ENCODE data around the gene CASP10. TPM values are rescaled to one million over a fixed set of nuclear protein-coding genes. Genes with fewer than 3 reads are reported as not detected.
A peak's percentile ranks its signal among the peaks of the same experiment; 100 is the strongest.
"Not testable (repeated sequence)": the region's sequence is repeated elsewhere in the genome, so short reads cannot be mapped to it uniquely, and the experiment has no call there.

Gene CASP10
- total RNA-seq, 1 donor from 2014 or later = 5.4 TPM

DNA sequence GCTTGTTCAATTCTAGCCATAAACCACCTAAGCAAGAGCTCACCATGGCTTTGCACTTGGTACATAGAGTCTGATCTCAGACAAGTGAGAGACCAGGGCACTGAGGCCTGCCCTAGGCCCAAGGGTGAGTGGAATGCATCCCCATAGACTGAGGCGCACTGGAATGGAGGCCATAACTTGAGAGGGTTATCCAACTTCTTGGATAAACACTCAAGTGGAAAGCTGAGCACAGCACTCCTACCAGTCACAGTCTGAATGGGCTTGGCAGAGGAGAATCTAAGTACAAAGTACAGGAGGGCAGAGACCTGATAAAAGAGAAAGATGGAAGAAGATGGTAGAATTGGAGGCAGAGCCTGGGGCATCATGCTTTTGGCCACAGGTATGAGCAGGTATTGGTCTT lies 30.4 kb upstream of the CASP10 start:
- DNase-seq (no peak), ATAC-seq (ENCODE audit: poor library complexity) (no peak)
- intact Hi-C loops (cut with DNase I) = loop anchor here (10.0 kb wide), 1 partner anchor 78 kb away; the partner anchor contains the start of genes HYCC2 and NDUFB3

DNA sequence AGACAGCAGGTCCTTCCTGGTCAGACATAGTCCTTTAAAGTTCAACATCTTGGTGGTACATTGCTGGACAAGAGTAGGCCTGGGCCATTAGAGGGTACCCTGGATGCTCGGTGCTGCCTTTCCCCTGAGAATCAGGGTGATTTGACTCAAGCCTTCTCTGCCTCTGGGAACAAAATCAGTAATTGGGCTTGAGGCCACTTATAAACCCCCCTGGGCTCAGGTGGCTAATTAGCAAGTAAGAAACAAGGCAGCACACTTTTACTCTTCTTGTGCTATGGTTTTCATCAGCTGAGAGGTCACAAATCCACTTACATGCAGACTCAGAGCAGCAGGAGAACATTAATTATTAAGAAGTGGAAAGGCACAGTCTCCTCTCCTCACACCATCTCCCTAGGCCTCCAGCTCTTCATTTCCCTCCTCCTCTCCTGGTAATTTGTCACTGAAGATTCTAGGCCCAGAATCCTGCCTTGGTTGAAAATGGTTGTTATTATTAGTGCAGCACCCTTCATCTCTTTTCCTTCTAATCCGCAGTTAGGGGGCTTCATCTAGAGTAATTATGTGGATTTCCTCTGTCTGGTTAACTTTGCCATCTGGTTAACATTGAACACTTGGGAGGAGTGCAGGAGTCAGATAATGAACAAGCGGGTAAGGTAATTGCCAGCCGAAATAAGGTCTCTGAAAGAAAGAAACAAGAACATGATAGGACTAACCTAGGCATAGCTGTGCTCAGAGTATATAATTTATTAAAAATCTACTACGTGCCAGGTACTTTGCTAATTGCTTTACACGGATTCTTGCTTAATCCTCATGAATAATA lies 29.7 kb upstream of the CASP10 start:
- DNase-seq (no peak), ATAC-seq (ENCODE audit: poor library complexity) (no peak)
- intact Hi-C loops (cut with DNase I) = loop anchor here (10.0 kb wide), 1 partner anchor 78 kb away; the partner anchor contains the start of genes HYCC2 and NDUFB3

- no peak for DNase-seq
- no peak for ATAC-seq (ENCODE audit: poor library complexity)
- intact Hi-C loops (cut with DNase I) = loop anchor here (5.0 to 10.0 kb wide), 2 partner anchors 38 to 80 kb away; partner anchors contain the start of genes CFLAR, HYCC2 and NDUFB3
Measured at GRCh38 chr2:201154615-201155399, 28.1 kb upstream of the CASP10 start.

- DNase-seq (no peak), ATAC-seq (ENCODE audit: poor library complexity) (no peak)
- intact Hi-C loops (cut with DNase I) = loop anchor here (5.0 to 10.0 kb wide), 2 partner anchors 39 to 81 kb away; partner anchors contain the start of genes CFLAR, HYCC2 and NDUFB3
Measured at GRCh38 chr2:201156036-201156435, 26.9 kb upstream of the CASP10 start.

DNA sequence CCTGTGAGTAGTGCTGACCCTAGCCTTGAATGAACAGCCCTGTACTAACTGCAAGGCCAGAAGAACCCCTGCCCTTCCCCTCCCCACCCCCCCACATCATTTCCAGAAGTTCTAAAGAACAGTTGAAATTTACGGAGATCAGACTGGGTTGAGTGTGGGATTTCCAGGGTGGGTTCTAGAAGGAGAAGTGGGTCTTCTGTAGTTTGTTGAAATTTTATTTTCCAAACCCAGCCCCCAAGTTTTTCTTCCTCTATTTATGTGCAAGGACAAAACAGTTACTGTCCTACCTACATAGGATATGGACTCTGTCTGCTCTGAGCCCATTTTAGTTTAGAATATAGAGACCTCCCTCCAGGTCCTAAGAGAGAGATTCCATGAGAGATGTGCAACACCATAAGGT lies 26.3 kb upstream of the CASP10 start:
- intact Hi-C loops (cut with DNase I) = loop anchor here (5.0 to 10.0 kb wide), 2 partner anchors 39 to 82 kb away; partner anchors contain the start of genes CFLAR, HYCC2 and NDUFB3
- ATAC-seq (ENCODE audit: poor library complexity) = no peak

DNA sequence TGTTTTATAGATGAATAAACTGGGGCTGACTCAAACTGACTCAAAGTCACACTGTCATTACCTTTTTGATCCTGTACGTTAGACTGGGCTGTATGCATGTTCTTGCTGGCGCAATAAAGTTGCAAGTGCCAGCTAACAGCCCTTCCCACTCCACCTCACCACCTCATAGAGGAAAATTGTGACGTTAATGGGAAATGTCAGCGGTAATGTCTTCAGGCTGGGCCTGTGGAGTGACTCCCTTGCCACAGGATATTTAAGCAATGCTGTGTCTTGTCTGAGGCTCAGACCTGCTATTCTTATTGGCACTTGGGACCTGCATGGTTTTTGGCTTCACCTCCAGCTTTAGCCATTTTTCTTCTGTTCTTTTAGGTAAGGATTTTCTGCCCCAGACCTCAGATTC lies 25.2 kb upstream of the CASP10 start:
- peak; percentile 19 for ATAC-seq (ENCODE audit: poor library complexity)
- intact Hi-C loops (cut with DNase I) = loop anchor here (5.0 to 10.0 kb wide), 2 partner anchors 40 to 83 kb away; partner anchors contain the start of genes CFLAR, HYCC2 and NDUFB3
- DNase-seq = no peak

More for the DNA sequence above, 26.3 kb upstream of the CASP10 start:
- no peak for DNase-seq

GRCh38 chr2:201158111-201158929 lies 24.6 kb upstream of the CASP10 start:
- DNase-seq (peak; percentile 77), ATAC-seq (ENCODE audit: poor library complexity) (peak; percentile 80)
- intact Hi-C loops (cut with DNase I) = loop anchor here (5.0 to 10.0 kb wide), 2 partner anchors 41 to 84 kb away; partner anchors contain the start of genes CFLAR, HYCC2 and NDUFB3

DNA sequence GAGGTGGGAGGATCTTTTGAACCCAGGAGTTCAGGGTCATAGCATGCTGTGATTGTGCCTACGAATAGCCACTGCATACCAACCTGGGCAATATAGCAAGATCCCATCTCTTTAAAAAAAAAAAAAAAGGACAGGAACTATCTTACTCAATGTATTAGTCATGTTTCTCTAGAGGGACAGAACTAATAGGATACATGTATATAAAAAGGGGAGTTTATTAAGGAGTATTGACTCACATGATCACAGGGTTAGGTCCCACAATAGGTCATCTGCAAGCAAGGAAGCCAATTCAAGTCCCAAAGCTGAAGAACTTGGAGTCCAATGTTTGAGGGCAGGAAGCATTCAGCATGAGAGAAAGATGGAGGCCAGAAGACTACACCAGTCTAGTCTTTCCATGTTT lies 18.8 kb upstream of the CASP10 start:
- ATAC-seq (ENCODE audit: poor library complexity) = no peak
- intact Hi-C loops (cut with DNase I) = no loop called here
- DNase-seq = no peak

DNA sequence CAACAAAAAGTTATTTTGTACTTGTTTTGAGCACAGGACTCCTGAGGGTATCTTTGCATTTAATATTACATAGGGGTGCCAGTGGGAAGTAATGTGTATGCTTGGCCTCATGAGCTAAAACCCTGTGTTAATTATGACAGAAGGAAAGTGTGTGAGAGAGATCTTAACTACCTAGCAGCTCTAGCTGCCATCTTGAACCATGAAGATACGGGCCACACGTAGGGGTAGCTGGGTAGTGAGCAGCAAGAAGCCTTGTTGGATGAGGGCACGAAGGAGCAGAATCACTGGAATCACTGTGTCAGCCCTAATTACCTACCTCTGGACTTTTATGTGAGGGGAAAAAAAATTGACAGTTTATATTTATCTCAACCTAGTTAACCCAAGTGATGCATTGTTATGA lies 15.4 kb upstream of the CASP10 start:
- DNase-seq = no peak
- ATAC-seq (ENCODE audit: poor library complexity) = peak; percentile 23
- intact Hi-C loops (cut with DNase I) = no loop called here

DNA sequence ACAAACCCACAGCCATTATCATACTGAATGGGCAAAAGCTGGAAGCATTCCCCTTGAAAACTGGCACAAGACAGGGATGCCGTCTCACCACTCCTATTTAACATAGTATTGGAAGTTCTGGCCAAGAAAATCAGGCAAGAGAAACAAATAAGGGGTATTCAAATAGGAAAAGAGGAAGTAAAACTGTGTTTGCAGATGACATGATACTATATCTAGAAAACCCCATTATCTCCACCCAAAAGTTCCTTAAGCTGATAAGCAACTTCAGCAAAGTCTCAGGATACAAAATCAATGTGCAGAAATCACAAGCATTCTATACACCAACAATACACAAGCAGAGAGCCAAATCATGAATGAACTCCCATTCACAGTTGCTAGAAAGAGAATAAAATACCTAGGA lies 14.4 kb upstream of the CASP10 start:
- ATAC-seq (ENCODE audit: poor library complexity); intact Hi-C loops (cut with DNase I): not testable (repeated sequence)

GRCh38 chr2:201171259-201171814 lies 11.6 kb upstream of the CASP10 start:
- no peak for ATAC-seq (ENCODE audit: poor library complexity)
- intact Hi-C loops (cut with DNase I) = loop anchor here (10.0 kb wide), 1 partner anchor 207 kb away; the partner anchor contains the start of gene ORC2

More for the DNA sequence above, 14.4 kb upstream of the CASP10 start:
- DNase-seq = not testable (repeated sequence)

DNA sequence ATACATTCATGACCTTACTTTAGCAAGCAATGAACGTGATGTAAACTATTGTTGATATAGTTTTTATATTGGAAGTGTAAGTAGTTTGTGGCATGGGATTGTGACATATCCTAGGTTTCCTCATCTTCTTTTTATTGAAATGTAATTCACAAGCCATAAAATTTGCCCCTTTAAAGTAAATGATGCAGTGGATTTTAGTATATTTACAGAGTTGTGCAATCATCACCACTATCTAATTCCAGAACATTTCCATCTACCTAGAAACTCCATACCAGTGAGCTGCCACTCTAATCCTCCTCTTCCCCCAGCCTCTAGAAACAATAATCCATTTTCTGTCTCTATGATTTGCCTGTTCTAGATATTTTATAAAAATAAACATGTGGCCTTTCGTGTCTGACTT lies 10.7 kb upstream of the CASP10 start:
- ATAC-seq (ENCODE audit: poor library complexity) (no peak), DNase-seq (no peak)
- intact Hi-C loops (cut with DNase I) = loop anchor here (10.0 kb wide), 1 partner anchor 207 kb away; the partner anchor contains the start of gene ORC2

More at GRCh38 chr2:201171259-201171814, 11.6 kb upstream of the CASP10 start:
- no peak for DNase-seq

GRCh38 chr2:201174687-201175086 lies 8.3 kb upstream of the CASP10 start:
- DNase-seq (no peak), ATAC-seq (ENCODE audit: poor library complexity) (no peak)
- intact Hi-C loops (cut with DNase I) = loop anchor here (5.0 to 10.0 kb wide), 3 partner anchors 102 to 267 kb away; partner anchors contain the start of genes HYCC2, NDUFB3 and ORC2

DNA sequence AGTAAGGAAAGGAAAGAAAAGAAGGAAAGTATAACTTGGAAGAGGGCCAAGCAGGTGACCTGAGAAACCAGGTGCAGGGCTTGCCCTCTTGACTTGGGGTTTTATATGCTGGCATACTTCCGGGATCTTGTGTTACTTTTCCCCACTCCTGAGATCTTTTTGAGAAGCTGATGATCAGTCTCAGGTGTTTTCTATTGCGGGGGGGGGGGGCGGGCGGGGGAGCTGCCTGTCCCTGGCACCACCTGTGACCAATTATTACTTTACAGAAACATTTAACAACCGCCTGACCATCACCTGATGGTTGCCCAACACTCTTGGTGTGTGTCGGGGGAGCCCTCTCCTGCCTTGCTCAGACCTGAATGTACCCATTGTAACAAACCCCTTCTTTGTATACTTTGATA lies 6.9 kb upstream of the CASP10 start:
- no peak for ATAC-seq (ENCODE audit: poor library complexity)
- intact Hi-C loops (cut with DNase I) = loop anchor here (5.0 to 10.0 kb wide), 3 partner anchors 104 to 269 kb away; partner anchors contain the start of genes HYCC2, NDUFB3 and ORC2
- DNase-seq = no peak

DNA sequence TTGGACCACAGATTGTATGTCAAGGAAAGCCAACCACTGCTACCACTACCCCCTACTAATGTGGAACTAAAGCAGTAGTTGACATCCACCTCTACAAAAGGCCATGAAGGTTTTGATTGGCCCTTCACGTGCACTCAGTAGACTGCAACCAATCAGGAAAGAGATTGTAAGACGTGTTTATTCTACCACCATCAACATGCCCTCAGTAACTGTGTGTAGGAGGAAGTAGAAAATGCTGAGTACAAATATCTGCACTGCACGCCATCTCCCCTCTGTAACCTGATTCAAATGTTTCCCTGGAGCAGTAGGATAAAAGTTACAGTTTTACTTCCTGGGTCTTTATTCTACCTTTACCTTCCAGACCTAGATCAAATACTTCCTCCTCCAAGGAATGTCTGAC lies 2.9 kb upstream of the CASP10 start:
- intact Hi-C loops (cut with DNase I) = no loop called here
- peak; percentile 29 for ATAC-seq (ENCODE audit: poor library complexity)
- no peak for DNase-seq

- intact Hi-C loops (cut with DNase I) = no loop called here
- ATAC-seq (ENCODE audit: poor library complexity) = no peak
- no peak for DNase-seq
Measured at GRCh38 chr2:201183365-201183727, 405 bp downstream of the CASP10 start.

DNA sequence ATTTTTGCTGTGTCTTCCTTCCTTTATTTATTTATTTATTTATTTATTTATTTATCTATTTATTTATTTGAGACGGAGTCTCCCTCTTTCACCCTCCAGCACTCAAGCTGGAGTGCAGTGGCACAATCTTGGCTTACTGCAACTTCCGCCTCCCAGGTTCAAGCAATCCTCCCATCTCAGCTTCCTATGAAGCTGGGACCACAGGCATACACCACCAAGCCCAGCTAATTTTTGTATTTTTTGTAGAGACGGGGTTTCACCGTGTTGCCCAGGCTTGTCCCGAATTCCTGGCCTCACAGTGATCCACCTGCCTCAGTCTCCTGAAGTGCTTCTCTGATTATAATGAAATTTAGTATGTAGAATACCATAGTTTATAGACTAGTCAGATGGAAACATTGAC lies 894 bp downstream of the CASP10 start:
- ATAC-seq (ENCODE audit: poor library complexity) = peak; percentile 44
- intact Hi-C loops (cut with DNase I); DNase-seq: not testable (repeated sequence)

- ATAC-seq (ENCODE audit: poor library complexity); intact Hi-C loops (cut with DNase I); DNase-seq: not testable (repeated sequence)
Measured at GRCh38 chr2:201184248-201184647, 1.3 kb downstream of the CASP10 start.
